NCI-H2196 treated with DMSO at 0.1 percent for 48 hours (cell line): ENCODE data around the gene ABHD14A.
"Not testable (repeated sequence)": the region's sequence is repeated elsewhere in the genome, so short reads cannot be mapped to it uniquely, and the experiment has no call there.

Source experiments
- DNase-seq: peaks from one replicate; lab custom pipeline; 2025; ENCODE audit not compliant: unreplicated experiment; lab: John Stamatoyannopoulos, UW

Gene ABHD14A

GRCh38 chr3:51970606-51971300, 4.1 kb upstream of the ABHD14A start:
- DNase-seq, result no peak

GRCh38 chr3:51971350-51971749, 3.5 kb upstream of the ABHD14A start:
- DNase-seq, result no peak

DNA sequence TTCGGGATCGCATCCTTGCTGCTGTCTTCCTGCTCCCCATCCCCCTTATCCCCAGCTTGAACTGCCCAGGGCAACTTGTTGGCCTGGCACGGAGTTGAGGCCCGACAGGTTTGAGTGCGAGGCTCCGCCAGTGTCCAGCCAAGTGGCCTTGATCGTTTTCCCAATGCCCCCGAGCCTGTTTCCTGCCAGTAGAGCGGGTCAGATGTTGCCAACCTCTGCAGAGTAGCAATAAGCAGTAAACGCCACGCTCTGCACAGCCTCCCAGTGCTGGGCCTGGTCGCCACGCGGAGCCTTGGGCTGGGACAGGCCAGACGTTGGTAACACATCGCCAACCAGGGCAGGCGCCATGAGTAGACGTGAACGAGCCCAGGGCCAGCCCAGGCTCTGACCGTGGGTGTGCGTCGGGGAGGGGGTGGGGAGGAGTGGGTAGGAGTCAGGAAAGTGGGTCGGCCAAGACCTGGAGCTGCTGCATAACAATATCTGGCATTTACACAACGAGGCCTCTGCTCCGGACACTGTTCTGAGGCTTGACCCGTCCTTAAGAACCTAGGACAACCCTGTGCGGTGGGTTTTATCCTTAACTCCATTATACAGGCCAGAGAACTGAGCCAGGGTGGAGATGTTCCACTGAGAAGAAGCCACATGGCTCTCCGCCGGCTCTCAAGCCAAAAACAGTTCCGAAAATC, 444 bp upstream of the ABHD14A start:
- DNase-seq, result no peak

DNA sequence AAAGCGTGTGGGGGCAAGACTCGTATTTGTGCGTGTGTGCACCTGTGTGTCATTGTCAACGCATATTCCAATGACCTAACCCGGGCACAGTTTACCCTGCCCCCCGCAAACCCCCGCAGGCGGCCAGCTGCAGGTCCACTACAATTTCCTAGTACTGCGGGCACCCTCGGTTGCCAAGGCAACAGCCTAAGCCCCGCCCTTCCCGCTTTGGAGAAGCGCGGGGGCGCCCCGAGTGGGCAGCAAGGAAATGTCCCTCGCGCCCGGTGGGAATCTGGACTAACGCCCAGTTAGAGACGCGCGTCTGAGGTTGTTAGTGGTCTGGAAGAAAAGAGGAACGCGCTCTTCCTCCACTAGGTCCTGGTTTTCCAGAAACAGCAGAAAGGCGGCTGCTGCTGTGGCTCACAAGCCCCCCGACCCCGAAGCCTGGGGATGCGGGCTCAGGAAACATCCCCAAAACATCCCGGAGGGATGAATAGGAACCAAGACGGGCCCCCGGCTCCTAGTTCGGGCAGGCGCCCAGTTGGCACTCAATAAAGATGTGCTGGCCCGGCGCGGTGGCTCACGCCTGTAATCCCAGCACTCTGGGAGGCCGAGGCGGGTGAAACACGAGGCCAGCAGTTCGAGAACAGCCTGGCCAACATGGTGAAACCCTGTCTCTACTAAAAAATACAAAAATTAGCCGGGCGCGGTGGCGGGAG, 1.1 kb downstream of the ABHD14A start:
- no peak for DNase-seq

GRCh38 chr3:51977446-51978142, 2.7 kb downstream of the ABHD14A start:
- no peak for DNase-seq

GRCh38 chr3:51978143-51978502, 3.3 kb downstream of the ABHD14A start:
- DNase-seq, result no peak

DNA sequence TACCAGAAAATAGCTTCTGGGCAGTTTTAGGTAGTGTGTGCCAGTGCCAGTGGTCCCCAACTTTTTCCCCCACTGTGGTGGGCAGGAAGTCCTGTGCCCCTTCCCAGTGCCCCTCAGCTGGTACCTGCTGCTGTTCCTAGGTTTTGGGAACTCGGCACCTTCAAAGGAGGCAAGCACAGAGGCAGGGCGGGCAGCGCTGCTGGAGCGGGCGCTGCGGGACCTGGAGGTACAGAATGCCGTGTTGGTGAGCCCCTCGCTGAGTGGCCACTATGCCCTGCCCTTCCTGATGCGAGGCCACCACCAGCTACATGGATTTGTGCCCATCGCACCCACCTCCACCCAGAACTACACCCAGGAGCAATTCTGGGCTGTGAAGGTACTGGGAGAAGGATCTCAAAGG, 5.4 kb downstream of the ABHD14A start:
- DNase-seq, result no peak

- DNase-seq, result peak; percentile 20
Measured at GRCh38 chr3:51982352-51982837, 7.5 kb downstream of the ABHD14A start.

DNA sequence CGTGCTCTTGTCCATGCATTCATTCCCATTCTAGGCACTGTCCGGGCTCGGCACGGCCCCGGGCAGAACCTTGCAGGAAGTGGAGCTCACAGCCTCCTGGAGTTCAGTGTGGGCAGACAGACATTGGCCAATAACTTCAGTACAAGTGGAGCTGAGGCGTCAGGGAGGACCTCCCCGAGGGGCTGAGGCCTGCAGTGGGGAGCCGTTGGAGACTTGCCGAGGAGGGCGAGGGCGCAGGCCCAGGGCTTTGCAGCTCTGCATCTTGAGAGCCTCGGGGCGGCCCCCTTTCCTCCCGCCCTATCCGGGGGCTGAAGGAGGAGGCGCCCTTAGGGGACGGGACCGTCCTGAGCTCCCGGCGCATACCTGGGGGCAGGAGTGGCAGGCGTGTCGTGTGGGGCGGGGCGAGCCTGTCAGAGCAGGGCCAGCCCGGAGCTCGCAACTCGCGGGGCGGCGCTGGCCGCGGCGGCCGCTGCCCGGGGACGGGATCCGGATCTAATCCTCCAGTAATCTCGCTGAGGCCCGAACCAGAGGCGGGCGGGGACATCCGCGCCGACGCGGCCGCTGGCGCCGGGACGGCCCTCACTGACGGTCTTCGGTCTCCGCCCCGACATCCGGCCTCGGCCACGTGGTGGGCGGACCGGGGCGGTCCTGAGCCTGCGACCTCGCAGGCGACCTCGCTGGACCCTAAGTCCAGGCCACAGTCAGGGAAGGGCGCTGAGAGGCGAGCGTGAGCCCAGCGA, 8.1 kb downstream of the ABHD14A start, which contains the start of gene ACY1:
TSS of gene ACY1 (plus strand) at position 698 of the 740 bp plus-strand sequence. CDS start 530 bp downstream, outside the sequence.
- DNase-seq, result peak; percentile 58

GRCh38 chr3:51983578-51984268, 8.9 kb downstream of the ABHD14A start:
- no peak for DNase-seq

DNA sequence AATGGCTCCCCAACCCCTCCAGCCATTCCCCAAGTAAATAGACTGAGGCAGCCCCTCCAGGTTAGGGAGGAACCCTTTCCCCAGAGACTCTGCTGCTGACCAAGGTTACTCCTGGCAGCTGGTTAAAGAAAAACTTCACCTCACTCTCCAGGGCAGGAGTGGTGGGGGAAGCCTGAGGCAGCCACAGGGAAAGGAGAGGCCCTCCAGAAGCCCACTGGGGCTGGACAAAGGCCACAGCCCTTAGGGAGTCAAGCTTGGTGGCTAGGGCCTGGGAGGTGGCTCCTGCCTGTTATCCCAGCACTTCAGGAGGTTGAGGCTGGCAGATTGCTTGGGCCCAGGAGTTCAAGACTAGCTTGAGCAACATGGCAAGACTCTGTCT, 9.4 kb downstream of the ABHD14A start:
- no peak for DNase-seq

- DNase-seq, result no peak
Measured at GRCh38 chr3:51985063-51985462, 10.2 kb downstream of the ABHD14A start.

- no peak for DNase-seq
Measured at GRCh38 chr3:51986010-51986947, 11.4 kb downstream of the ABHD14A start.

DNA sequence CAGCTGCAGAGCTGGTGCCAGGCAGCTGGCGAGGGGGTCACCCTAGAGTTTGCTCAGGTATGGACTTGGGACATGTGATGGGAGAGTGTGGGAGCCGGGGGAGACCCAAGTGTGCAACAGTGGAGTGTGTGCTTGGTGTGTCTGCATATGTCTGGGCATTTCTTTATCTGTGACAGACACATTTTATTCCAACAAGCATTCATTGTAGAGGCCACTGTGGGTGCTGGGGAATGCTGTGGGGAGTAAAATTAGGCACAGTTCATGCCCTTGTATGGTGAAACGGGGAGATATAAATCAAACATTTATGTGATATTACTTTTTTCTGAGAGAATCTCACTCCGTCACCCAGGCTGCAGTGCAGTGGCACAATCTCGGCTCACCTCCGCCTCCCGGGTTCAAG, 12.7 kb downstream of the ABHD14A start:
- DNase-seq, result no peak

- no peak for DNase-seq
Measured at GRCh38 chr3:51988286-51989146, 13.7 kb downstream of the ABHD14A start.

DNA sequence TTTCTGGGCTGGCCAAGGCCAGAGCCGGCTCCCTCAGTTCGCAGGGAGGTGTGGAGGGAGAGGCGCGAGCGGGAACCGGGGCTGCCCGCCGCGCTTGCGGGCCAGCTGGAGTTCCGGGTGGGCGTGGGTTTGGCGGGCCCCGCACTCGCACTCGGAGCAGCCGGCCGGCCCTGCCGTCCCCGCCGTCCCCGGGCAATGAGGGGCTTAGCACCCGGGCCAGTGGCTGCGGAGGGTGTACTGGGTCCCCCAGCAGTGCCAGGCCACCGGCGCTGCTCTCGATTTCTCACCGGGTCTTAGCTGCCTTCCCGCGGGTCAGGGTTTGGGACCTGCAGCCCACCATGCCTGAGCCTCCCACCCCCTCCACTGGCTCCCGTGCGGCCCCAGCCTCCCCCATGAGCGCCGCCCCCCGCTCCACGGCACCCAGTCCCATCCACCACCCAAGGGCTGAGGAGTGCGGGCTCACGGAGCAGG, 15.7 kb downstream of the ABHD14A start:
- not testable (repeated sequence) for DNase-seq

- DNase-seq, result no peak
Measured at GRCh38 chr3:51992017-51992682, 17.3 kb downstream of the ABHD14A start.
